SJCRH30 (cell line): Measurements from ENCODE around the gene CDKN2AIPNL. TPM values are rescaled to one million over a fixed set of nuclear protein-coding genes. Genes with fewer than 3 reads are reported as not detected.
A peak's percentile ranks its signal among the peaks of the same experiment; 100 is the strongest.
"Not testable (repeated sequence)": the region's sequence is repeated elsewhere in the genome, so short reads cannot be mapped to it uniquely, and the experiment has no call there.

Experiments used
- DNase-seq, 2 experiments: peaks; one replicate each; pipeline ENCODE4 v3.0.0-alpha.2; 2015 to 2020
- H3K27ac ChIP-seq: fragments of 250-450 bp; sonication (Bioruptor Pico); 2 replicates; pipeline ENCODE4 v1.5.1; 2020; ENCODE audit warnings: mild to moderate bottlenecking, moderate library complexity
- H3K27me3 ChIP-seq: fragments of 250-450 bp; sonication (Bioruptor Pico); 2 replicates; pipeline ENCODE4 v1.5.1; 2020; ENCODE audit warnings: mild to moderate bottlenecking, moderate library complexity
- H3K36me3 ChIP-seq: fragments of 250-450 bp; sonication (Bioruptor Pico); 2 replicates; pipeline ENCODE4 v1.5.1; 2020; ENCODE audit warnings: mild to moderate bottlenecking, moderate library complexity
- H3K4me1 ChIP-seq: fragments of 250-450 bp; sonication (Bioruptor Pico); 2 replicates; pipeline ENCODE4 v1.5.1; 2020; ENCODE audit warnings: mild to moderate bottlenecking, moderate library complexity
- H3K4me3 ChIP-seq: fragments of 250-450 bp; sonication (Bioruptor Pico); 2 replicates; pipeline ENCODE4 v1.5.1; 2020; ENCODE audit warnings: mild to moderate bottlenecking, moderate library complexity
- H3K9me3 ChIP-seq: fragments of 250-450 bp; sonication (Bioruptor Pico); replicated peaks from 2 replicates; pipeline ENCODE4 v1.5.1; 2020; ENCODE audit warnings: mild to moderate bottlenecking, moderate library complexity
- total RNA-seq: library from RNA; depleted of rRNA; stranded (reverse); fragments of >200 nt; shearing (Covaris generic); gene quantifications from 2 replicates; pipeline ENCODE4 v1.2.3, GENCODE V29; 2014

The CDKN2AIPNL gene
- total RNA-seq, 1 experiment from 2014 or later, result 51.3 TPM

GRCh38 chr5:134397196-134397595, 14.5 kb downstream of the CDKN2AIPNL start:
- Histone ChIP-seq H3K27me3 (no peaks in the 10 kb centered on the region), H3K4me3 (no peak overlapping the region), H3K4me1 (no peaks in the 10 kb centered on the region), H3K9me3 (no peaks in the 10 kb centered on the region), H3K27ac (no peak overlapping the region), H3K36me3 (peaks cover 34% of the 10 kb centered on the region)
- DNase-seq, result no peak

DNA sequence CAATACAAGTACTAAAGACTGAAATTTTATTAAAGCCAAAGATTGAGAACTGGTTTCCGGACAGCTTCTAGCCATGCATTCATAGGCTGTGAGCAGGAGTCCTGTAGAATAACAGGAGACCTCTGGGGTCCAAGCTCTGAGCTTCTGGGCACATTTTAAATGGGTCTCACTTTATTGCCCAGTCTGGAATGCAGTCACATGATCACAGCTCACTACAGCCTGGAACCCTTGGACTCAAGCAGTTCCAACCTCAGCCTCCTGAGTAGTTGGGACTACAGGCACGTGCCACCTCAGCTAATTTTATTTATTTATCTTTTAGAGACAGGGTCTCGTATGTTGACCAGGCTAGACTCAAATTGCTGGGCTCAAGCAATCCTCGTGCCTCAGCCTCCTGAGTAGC, 15.4 kb downstream of the CDKN2AIPNL start:
- H3K9me3 ChIP-seq, result no peaks in the 10 kb centered on the region
- no peak overlapping the region for H3K27ac ChIP-seq
- DNase-seq, result no peak
- H3K4me3 ChIP-seq, result no peak overlapping the region
- peaks cover 35% of the 10 kb centered on the region for H3K36me3 ChIP-seq
- H3K4me1 ChIP-seq, result no peaks in the 10 kb centered on the region
- H3K27me3 ChIP-seq, result no peaks in the 10 kb centered on the region

DNA sequence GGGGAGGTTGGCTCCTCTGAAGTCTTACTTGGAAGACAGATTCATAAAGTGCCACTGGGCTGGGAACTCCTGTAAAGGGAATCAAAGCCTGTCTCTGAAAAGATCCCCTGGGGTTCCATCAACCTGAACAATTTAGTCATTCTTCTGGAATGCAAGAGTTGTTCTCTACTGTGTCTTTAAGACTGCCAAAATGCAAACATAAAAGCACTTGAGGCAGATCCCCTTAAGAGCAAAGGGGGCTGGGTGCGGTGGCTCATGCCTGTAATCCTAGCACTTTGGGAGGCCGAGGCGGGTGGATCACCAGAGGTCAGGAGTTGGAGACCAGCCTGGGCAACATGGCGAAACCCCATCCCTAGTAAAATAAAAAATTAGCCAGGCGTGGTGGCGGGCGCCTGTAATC, 16.7 kb downstream of the CDKN2AIPNL start:
- Histone ChIP-seq H3K27me3 (no peaks in the 10 kb centered on the region), H3K9me3 (no peaks in the 10 kb centered on the region), H3K4me3 (no peak overlapping the region), H3K4me1 (no peaks in the 10 kb centered on the region), H3K36me3 (peaks cover 47% of the 10 kb centered on the region), H3K27ac (no peak overlapping the region)
- DNase-seq, result no peak

- Histone ChIP-seq H3K4me1 (no peaks in the 10 kb centered on the region), H3K27me3 (no peaks in the 10 kb centered on the region), H3K4me3 (no peak overlapping the region), H3K36me3 (peaks cover 65% of the 10 kb centered on the region), H3K9me3 (no peaks in the 10 kb centered on the region), H3K27ac (no peak overlapping the region)
- no peak for DNase-seq
Measured at GRCh38 chr5:134392301-134392700, 19.4 kb downstream of the CDKN2AIPNL start.

DNA sequence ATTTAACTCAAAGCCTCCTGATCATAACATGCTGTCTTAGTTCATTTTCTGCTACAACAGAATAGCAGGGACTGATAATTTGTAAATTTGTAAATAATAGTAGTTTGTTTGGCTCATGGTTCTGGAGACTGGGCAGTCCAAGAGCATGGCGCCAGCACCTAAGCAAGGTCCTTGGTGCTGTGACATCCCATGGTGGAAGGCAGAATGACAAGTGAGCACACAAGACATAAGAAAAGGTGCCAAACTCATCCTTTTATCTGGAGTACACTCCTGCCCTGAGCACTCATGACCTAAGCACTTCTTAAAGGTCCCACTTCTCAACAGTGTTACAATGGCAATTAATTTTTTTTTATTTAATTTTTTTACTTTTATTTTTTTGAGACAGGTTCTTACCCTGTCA, 24.2 kb downstream of the CDKN2AIPNL start:
- no peak for DNase-seq
- H3K36me3 ChIP-seq, result peaks cover 60% of the 10 kb centered on the region
- H3K4me3 ChIP-seq, result no peak overlapping the region
- H3K27ac ChIP-seq, result no peak overlapping the region
- H3K4me1 ChIP-seq, result no peaks in the 10 kb centered on the region
- H3K9me3 ChIP-seq, result no peaks in the 10 kb centered on the region
- no peaks in the 10 kb centered on the region for H3K27me3 ChIP-seq

DNA sequence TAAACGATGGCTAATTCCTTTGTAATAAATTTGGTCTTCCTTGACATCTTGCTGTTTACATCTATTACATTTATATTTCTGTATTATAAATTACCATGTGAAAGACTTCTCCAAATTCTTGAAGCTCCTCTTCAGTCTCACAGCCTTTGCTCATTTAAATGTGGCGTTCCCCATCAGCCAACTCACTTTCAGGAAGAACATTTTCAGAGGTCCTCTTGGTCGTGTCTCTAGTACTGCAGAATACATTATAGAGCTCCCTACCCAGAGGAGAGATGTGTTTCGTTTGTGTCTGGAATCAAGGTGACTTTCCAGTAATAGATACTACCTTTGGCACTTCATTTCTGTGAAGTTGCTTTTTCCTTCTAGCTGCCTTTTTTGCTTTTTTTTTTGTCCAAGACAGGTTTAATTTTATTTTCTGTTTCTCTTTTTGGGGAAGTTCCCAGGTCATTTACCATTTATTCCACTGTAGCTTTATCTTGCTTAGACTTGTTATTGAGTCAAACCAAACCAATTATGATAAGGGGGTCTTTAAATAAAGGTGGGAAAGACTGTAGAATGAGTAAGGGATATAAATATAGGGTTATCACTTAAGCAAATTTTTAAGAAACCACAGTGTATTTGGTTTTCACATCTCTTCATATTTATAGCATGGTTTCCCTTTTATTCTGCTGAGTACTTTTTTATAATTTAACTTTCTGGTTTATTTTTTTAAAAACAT, 27.5 kb downstream of the CDKN2AIPNL start:
- Histone ChIP-seq H3K36me3 (peaks cover 61% of the 10 kb centered on the region), H3K4me1 (no peaks in the 10 kb centered on the region), H3K27me3 (no peaks in the 10 kb centered on the region), H3K4me3 (no peak overlapping the region), H3K27ac (no peak overlapping the region), H3K9me3 (no peaks in the 10 kb centered on the region)
- DNase-seq, result no peak

DNA sequence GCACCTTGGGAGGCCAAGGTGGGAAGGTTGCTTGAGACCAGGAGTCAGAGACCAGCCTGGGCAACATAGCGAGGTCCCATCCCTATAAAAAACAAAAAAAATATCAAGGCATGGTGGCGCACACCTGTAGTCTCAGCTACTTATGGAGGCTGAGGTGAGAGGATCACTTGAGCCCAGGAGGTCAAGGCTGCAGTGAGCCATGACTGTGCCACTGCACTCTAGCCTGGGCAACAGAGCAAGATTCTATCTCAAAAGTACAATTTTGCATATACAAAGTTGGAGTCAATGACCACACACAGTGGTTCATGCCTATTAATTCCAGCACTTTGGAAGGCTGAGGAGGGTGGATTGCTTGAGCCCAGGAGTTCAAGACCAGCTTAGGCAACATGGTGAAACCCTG, 29.5 kb downstream of the CDKN2AIPNL start:
- peaks cover 49% of the 10 kb centered on the region for H3K36me3 ChIP-seq
- not testable (repeated sequence) for H3K9me3 ChIP-seq, H3K27ac ChIP-seq, H3K27me3 ChIP-seq, H3K4me3 ChIP-seq, DNase-seq, H3K4me1 ChIP-seq

GRCh38 chr5:134380346-134380745, 31.3 kb downstream of the CDKN2AIPNL start:
- no peak for DNase-seq
- Histone ChIP-seq H3K27me3 (no peaks in the 10 kb centered on the region), H3K9me3 (no peaks in the 10 kb centered on the region), H3K36me3 (peaks cover 50% of the 10 kb centered on the region), H3K4me1 (no peaks in the 10 kb centered on the region), H3K4me3 (no peak overlapping the region), H3K27ac (no peak overlapping the region)

DNA sequence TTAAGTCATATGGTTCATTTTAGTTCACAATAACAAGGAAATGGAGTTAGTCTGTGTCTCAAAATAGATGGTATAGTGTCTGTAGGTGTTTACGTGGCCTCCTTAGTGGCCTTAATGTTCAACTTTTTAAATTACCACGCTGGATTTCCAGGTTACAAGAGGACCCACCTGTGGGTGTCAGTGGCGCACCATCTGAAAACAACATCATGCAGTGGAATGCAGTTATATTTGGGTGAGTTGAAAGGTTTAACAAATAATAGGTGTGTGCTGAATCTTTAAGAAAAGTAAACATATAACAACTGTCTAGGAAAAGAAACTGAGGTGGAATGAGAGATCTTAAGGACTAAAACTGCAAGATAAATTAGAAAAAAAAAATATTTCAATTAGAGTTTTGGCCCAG, 37.4 kb downstream of the CDKN2AIPNL start:
- Histone ChIP-seq H3K4me3 (no peak overlapping the region), H3K36me3 (peaks cover 22% of the 10 kb centered on the region), H3K9me3 (no peaks in the 10 kb centered on the region), H3K27me3 (no peaks in the 10 kb centered on the region), H3K4me1 (peaks cover 7% of the 10 kb centered on the region; the same call in 1 of the 2 replicates), H3K27ac (no peak overlapping the region)
- DNase-seq, result no peak

DNA sequence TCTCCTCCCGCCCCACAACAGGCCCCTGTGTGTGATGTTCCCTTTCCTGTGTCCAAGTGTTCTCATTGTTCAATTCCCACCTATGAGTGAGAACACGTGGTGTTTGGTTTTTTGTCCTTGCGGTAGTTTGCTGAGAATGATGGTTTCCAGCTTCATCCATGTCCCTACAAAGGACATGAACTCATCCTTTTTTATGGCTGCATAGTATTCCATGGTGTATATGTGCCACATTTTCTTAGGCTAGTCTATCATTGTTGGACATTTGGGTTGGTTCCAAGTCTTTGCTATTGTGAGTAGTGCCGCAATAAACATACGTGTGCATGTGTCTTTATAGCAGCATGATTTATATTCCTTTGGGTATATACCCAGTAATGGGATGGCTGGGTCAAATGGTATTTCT, 38.0 kb downstream of the CDKN2AIPNL start:
- not testable (repeated sequence) for H3K27ac ChIP-seq, H3K4me3 ChIP-seq, H3K9me3 ChIP-seq, DNase-seq, H3K27me3 ChIP-seq, H3K4me1 ChIP-seq
- peaks cover 18% of the 10 kb centered on the region for H3K36me3 ChIP-seq

DNA sequence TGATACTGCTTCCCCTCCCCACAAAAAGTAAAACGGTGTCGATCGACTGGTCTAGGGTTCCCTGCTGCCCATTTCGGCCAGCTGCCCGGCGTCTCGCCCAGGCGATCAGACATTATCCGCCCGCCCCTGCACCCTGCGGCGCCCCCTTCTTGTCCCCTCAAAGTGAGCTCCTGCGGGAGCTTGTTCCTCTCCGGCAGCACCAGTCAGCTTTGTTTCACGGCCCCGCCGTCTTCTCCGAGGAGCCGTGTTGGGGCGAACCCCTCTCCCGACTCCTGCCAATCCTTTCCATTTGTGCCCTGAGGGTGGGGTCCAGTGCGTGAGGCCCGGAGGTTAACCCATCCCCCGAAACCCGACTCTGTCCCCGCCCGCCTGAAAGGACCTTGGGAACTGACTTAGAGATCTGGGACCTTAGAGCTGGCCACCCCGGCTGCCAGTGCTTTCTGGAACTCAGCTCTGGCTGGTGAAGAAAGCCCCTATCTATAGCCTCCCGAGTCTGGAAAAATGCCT, 39.8 kb downstream of the CDKN2AIPNL start:
- no peaks in the 10 kb centered on the region for H3K27me3 ChIP-seq
- peak overlapping the region; percentile 79 for H3K4me3 ChIP-seq
- H3K36me3 ChIP-seq, result peaks cover 14% of the 10 kb centered on the region
- DNase-seq, result peak; percentile 77 to 78
- no peaks in the 10 kb centered on the region for H3K9me3 ChIP-seq
- peaks cover 7% of the 10 kb centered on the region; the same call in 1 of the 2 replicates for H3K4me1 ChIP-seq
- peak overlapping the region; percentile 96 for H3K27ac ChIP-seq

- Histone ChIP-seq H3K27me3 (no peaks in the 10 kb centered on the region), H3K4me1 (peaks cover 7% of the 10 kb centered on the region; the same call in 1 of the 2 replicates)
Measured at GRCh38 chr5:134370871-134371833, 40.5 kb downstream of the CDKN2AIPNL start, which contains the start of gene UBE2B. Gene UBE2B, plus strand, starts transcription at chr5:134371569. Its CDS starts 27 bp downstream, at chr5:134371596.

DNA sequence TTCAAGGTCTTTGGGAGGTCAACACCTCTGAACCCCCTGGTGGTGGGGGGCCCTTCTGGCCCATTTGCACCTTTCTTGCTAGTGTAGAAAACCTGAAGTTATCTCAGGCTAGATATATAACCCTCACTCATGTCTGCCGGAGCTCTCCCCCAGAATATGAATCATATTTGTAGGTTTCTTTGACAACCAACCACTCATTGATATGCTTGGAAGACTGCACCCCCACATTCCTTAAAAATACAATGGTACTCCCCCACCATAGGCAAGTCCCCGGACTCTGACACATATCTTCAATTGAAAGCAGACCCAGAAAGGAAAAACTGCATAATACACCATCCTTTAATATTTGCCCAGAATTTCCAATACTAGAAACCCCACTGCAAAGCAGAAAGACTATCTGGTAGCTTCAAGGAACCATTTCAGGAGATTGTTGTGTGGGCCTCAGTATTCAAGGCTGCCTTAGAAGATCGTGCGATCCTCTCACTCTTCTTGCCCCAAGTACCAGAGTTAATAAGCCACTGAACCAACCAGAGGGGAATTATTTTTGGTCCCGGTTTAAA, 41.3 kb downstream of the CDKN2AIPNL start:
- Histone ChIP-seq H3K36me3 (peaks cover 5% of the 10 kb centered on the region), H3K9me3 (no peaks in the 10 kb centered on the region), H3K27me3 (no peaks in the 10 kb centered on the region), H3K4me3 (peak overlapping the region; percentile 79), H3K27ac (peak overlapping the region; percentile 96), H3K4me1 (peaks cover 7% of the 10 kb centered on the region; the same call in 1 of the 2 replicates)
- no peak for DNase-seq

More at GRCh38 chr5:134370871-134371833, 40.5 kb downstream of the CDKN2AIPNL start, which contains the start of gene UBE2B:
- Histone ChIP-seq H3K27ac (peak within 1 kb of the TSS; percentile 96), H3K4me3 (peak within 1 kb of the TSS; percentile 79), H3K36me3 (peaks cover 8% of the 10 kb centered on the region), H3K9me3 (no peaks in the 10 kb centered on the region)
- DNase-seq, result peak; percentile 98 to 99

DNA sequence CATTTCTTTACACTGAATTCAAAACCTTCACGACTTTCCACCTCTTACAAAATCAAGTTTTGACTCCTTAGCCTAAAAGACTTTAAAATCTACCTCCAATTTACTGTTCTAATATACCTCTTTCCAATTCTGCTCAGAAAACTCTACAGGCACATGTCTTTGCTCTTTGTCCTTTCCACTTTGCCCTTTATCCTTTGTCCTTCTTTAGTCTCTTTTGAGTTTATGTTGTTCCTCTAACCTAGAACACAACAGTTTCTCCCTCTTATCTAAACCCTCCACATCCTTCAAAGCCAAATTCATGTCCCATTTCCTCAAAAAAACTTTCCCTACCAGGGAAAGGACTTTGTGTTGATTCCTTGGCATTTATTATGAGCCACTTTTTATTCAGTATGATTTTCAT, 46.1 kb downstream of the CDKN2AIPNL start:
- Histone ChIP-seq H3K9me3 (no peaks in the 10 kb centered on the region), H3K4me3 (no peak overlapping the region), H3K36me3 (no peaks in the 10 kb centered on the region), H3K27me3 (no peaks in the 10 kb centered on the region), H3K4me1 (peaks cover 3% of the 10 kb centered on the region; the same call in 1 of the 2 replicates), H3K27ac (no peak overlapping the region)
- no peak for DNase-seq
